ENCODE results near the gene TMEM184A.

The TMEM184A gene

DNA sequence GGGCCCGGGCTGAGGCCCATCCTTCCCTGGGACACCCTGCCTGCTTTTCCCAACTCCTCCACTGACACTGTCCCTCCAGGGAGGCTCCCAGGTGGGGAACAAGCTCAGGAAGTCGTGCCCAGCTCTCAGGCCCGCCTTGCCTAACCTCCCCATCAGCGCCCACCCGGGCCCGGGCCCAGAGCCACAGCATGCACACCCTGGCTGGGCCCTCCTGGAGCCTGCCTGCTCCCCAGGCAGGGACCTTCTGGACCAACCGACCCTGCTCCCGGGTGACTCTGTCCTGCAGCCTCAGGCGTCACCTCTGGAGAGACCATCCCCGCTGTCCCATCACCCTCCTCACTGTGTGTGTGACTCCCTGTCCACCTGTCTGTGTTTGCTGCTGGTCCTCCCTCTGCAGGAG lies 1.8 kb upstream of the TMEM184A start:
- H2AK5ac ChIP-seq (ENCODE audit: low read length): peak overlapping the region; percentile 75
- H3K79me2 ChIP-seq (ENCODE audit: control insufficient read depth, insufficient read depth, low read length, poor library complexity): peaks cover 18% of the 10 kb centered on the region
- H3K27me3 ChIP-seq (ENCODE audit: insufficient read depth, low read length): no peaks in the 10 kb centered on the region
- H3K9me3 ChIP-seq (ENCODE audit: insufficient read depth, low read depth, low read length): no peaks in the 10 kb centered on the region
- peak overlapping the region; percentile 8 for H4K8ac ChIP-seq (ENCODE audit: low read depth, low read length)
- H2AFZ ChIP-seq (ENCODE audit: insufficient read depth, low read length, poor library complexity): no peak overlapping the region
- H3K4me1 ChIP-seq (ENCODE audit: control insufficient read depth in 1 of 2, insufficient read depth in 2 of 2, low read length in 2 of 2): peaks cover 43 to 48% of the 10 kb centered on the region in 2 experiments
- H2BK12ac ChIP-seq (ENCODE audit: low read length): peak overlapping the region; percentile 26
- no peak overlapping the region for H2BK5ac ChIP-seq (ENCODE audit: low read depth, low read length, poor library complexity)
- H3K9ac ChIP-seq (ENCODE audit: low read length): no peak overlapping the region
- no peak for DNase-seq
- H3K18ac ChIP-seq (ENCODE audit: low read length): no peak overlapping the region
- peak overlapping the region; percentile 17 for H4K91ac ChIP-seq (ENCODE audit: low read depth, low read length)
- no peak overlapping the region for H3K4me3 ChIP-seq (ENCODE audit: low read depth, low read length)
- no peak overlapping the region for H3K27ac ChIP-seq (ENCODE audit: low read depth, low read length)
- no peak overlapping the region for H3K4ac ChIP-seq (ENCODE audit: low read depth, low read length)
- no CpG with 5 or more reads among the region's 10 CpGs for WGBS (ENCODE audit: extremely low coverage, insufficient coverage, insufficient read length)
- peaks cover 49% of the 10 kb centered on the region for H3K79me1 ChIP-seq (ENCODE audit: low read length)
- H3K36me3 ChIP-seq (ENCODE audit: control insufficient read depth in 1 of 2, insufficient read depth in 2 of 2, low read length in 2 of 2): peaks cover 0 to 3% of the 10 kb centered on the region in 2 experiments
- no peak overlapping the region for H3K23ac ChIP-seq (ENCODE audit: low read length)
- no peak overlapping the region for H4K12ac ChIP-seq (ENCODE audit: low read depth, low read length)
- no peak overlapping the region for H3K14ac ChIP-seq (ENCODE audit: low read length)
- H3K4me2 ChIP-seq (ENCODE audit: low read length): no peak overlapping the region
- no peak overlapping the region for H2BK120ac ChIP-seq (ENCODE audit: insufficient read depth, low read length, poor library complexity)

DNA sequence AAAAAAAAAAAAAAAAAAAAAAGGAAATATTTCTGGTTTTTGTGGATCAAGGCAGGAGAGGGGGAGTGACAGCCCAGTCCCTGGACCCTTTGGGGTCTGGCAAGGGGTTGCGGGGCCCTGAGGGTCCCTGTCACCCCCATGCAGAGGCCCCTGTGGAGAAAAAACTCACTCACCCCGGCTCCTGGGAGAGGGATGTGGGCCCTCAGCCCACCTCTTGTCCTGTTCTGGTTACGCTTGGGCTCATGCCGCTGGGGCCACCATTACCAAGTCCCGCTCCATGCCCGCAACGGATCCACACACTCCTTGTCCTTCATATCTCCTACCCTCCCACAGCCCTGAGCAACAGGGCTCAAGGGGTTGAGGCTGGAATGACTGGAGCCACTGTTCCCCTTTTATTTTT lies 1.0 kb upstream of the TMEM184A start:
- Histone ChIP-seq H3K18ac (ENCODE audit: low read length) (no peak overlapping the region), H2BK120ac (ENCODE audit: insufficient read depth, low read length, poor library complexity) (no peak overlapping the region), H3K79me1 (ENCODE audit: low read length) (peaks cover 49% of the 10 kb centered on the region), H3K9me3 (ENCODE audit: insufficient read depth, low read depth, low read length) (no peaks in the 10 kb centered on the region), H3K79me2 (ENCODE audit: control insufficient read depth, insufficient read depth, low read length, poor library complexity) (peaks cover 18% of the 10 kb centered on the region), H3K14ac (ENCODE audit: low read length) (peak overlapping the region; percentile 23), H2BK12ac (ENCODE audit: low read length) (peak overlapping the region; percentile 88), H3K36me3 (ENCODE audit: control insufficient read depth in 1 of 2, insufficient read depth in 2 of 2, low read length in 2 of 2) (peaks cover 0 to 3% of the 10 kb centered on the region in 2 experiments), H3K27me3 (ENCODE audit: insufficient read depth, low read length) (no peaks in the 10 kb centered on the region), H3K4me2 (ENCODE audit: low read length) (no peak overlapping the region), H3K4me3 (ENCODE audit: low read depth, low read length) (no peak overlapping the region), H3K4ac (ENCODE audit: low read depth, low read length) (no peak overlapping the region), H2BK5ac (ENCODE audit: low read depth, low read length, poor library complexity) (no peak overlapping the region), H3K9ac (ENCODE audit: low read length) (no peak overlapping the region), H2AK5ac (ENCODE audit: low read length) (peak overlapping the region; percentile 80), H3K23ac (ENCODE audit: low read length) (no peak overlapping the region), H4K12ac (ENCODE audit: low read depth, low read length) (no peak overlapping the region), H4K8ac (ENCODE audit: low read depth, low read length) (no peak overlapping the region), H2AFZ (ENCODE audit: insufficient read depth, low read length, poor library complexity) (no peak overlapping the region), H4K91ac (ENCODE audit: low read depth, low read length) (peak overlapping the region; percentile 60), H3K4me1 (ENCODE audit: control insufficient read depth in 1 of 2, insufficient read depth in 2 of 2, low read length in 2 of 2) (peaks cover 45 to 48% of the 10 kb centered on the region in 2 experiments), H3K27ac (ENCODE audit: low read depth, low read length) (no peak overlapping the region)
- whole genome bisulfite sequencing (ENCODE audit: extremely low coverage, insufficient coverage, insufficient read length): no CpG with 5 or more reads among the region's 7 CpGs
- DNase-seq: no peak

DNA sequence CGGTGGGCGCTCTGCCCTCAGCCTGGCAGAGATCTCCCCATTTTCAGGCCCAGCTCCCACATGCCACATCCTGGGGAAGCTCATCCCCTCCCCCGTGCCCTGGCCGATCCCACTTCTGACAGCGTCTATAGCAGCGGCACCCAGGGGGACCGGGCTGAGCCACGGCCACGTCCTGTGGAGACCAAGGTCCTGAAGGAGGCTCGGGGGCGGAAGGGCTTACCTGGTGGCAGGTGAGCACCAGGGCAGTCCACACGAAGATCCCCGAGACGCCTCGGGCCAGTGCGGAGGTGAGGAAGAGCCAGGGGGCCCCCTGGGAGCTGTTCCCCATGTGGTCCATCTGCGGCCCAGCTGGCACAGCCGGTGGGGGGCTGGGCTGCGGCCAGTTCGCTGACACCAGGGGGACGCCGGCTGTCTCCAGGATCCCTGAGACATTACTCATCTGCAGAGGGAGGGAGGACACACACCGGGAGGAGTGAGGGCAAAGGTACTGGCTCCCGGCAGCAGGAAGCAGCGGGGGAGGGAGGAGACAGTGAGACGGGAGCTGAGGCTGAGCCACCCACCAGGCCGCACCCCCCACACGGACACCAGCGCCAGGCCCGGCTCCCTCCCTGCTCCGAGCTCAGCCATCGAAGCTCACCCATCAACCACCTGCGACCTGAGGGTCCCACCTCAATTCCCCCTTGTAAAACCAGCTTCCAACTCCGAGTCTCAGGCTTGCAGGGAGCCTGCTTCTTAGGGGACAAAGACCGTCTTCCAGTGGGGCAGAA lies 776 bp downstream of the TMEM184A start:
- Histone ChIP-seq H2AFZ (ENCODE audit: insufficient read depth, low read length, poor library complexity) (peak overlapping the region; percentile 82), H3K14ac (ENCODE audit: low read length) (peak overlapping the region; percentile 98), H3K27ac (ENCODE audit: low read depth, low read length) (peak overlapping the region; percentile 86), H3K79me2 (ENCODE audit: control insufficient read depth, insufficient read depth, low read length, poor library complexity) (peaks cover 18% of the 10 kb centered on the region), H2BK120ac (ENCODE audit: insufficient read depth, low read length, poor library complexity) (peak overlapping the region; percentile 99), H4K8ac (ENCODE audit: low read depth, low read length) (peak overlapping the region; percentile 93), H3K4me1 (ENCODE audit: control insufficient read depth in 1 of 2, insufficient read depth in 2 of 2, low read length in 2 of 2) (peaks cover 41 to 44% of the 10 kb centered on the region in 2 experiments), H3K18ac (ENCODE audit: low read length) (peak overlapping the region; percentile 98), H4K12ac (ENCODE audit: low read depth, low read length) (peak overlapping the region; percentile 87), H2AK5ac (ENCODE audit: low read length) (peak overlapping the region; percentile 100), H3K9me3 (ENCODE audit: insufficient read depth, low read depth, low read length) (no peaks in the 10 kb centered on the region), H3K79me1 (ENCODE audit: low read length) (peaks cover 44% of the 10 kb centered on the region), H3K27me3 (ENCODE audit: insufficient read depth, low read length) (no peaks in the 10 kb centered on the region), H3K9ac (ENCODE audit: low read length) (no peak overlapping the region), H3K4me3 (ENCODE audit: low read depth, low read length) (no peak overlapping the region), H2BK12ac (ENCODE audit: low read length) (peak overlapping the region; percentile 100), H4K91ac (ENCODE audit: low read depth, low read length) (peak overlapping the region; percentile 99), H2BK5ac (ENCODE audit: low read depth, low read length, poor library complexity) (peak overlapping the region; percentile 95), H3K36me3 (ENCODE audit: control insufficient read depth in 1 of 2, insufficient read depth in 2 of 2, low read length in 2 of 2) (peaks cover 0 to 8% of the 10 kb centered on the region in 2 experiments), H3K4me2 (ENCODE audit: low read length) (peak overlapping the region; percentile 36), H3K4ac (ENCODE audit: low read depth, low read length) (peak overlapping the region; percentile 97), H3K23ac (ENCODE audit: low read length) (no peak overlapping the region)
- WGBS (ENCODE audit: extremely low coverage, insufficient coverage, insufficient read length): no CpG with 5 or more reads among the region's 35 CpGs
- peak; percentile 84 to 88 for DNase-seq

DNA sequence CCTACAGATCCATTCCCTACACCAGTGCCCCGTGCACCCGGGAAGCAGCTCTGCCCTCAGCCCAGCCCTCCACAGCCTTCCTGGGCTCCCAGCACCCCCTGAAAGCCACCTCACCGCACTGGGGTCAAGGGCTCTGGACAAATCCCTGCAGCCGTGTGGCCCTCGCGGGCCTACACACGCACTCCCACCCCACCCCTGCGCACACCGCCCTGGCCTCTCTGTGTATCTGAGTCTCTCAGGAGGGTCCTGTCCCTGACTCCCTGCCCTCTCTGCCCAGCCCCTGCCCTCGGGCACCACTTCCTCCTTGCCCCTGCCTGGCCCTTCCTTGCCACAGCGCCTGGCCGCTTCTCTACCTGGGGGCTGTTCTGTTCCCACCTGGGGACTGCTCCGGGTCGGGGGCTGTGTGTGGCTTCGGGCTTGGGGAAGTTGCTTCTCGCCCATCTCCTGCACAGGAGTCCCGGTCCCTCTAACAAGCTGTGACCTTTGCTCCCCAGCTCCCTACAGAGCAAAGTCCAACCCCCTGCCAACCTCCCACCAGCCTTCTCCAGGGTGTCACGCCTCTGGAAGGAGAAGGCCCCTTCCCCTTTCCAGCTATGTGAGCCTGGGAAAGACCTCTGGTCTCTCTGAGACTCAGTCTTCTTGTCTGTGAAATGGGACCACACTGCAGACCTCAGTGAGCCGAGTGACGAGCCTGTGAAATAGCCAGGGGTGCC lies 1.5 kb downstream of the TMEM184A start:
- Histone ChIP-seq H3K9me3 (ENCODE audit: insufficient read depth, low read depth, low read length) (no peaks in the 10 kb centered on the region), H2AK5ac (ENCODE audit: low read length) (peak overlapping the region; percentile 100), H2BK12ac (ENCODE audit: low read length) (peak overlapping the region; percentile 100), H3K4me2 (ENCODE audit: low read length) (peak overlapping the region; percentile 36), H3K9ac (ENCODE audit: low read length) (no peak overlapping the region), H3K36me3 (ENCODE audit: control insufficient read depth in 1 of 2, insufficient read depth in 2 of 2, low read length in 2 of 2) (peaks cover 0 to 13% of the 10 kb centered on the region in 2 experiments), H3K4ac (ENCODE audit: low read depth, low read length) (peak overlapping the region; percentile 97), H3K79me2 (ENCODE audit: control insufficient read depth, insufficient read depth, low read length, poor library complexity) (peaks cover 15% of the 10 kb centered on the region), H3K79me1 (ENCODE audit: low read length) (peaks cover 37% of the 10 kb centered on the region), H2BK5ac (ENCODE audit: low read depth, low read length, poor library complexity) (peak overlapping the region; percentile 95), H3K4me1 (ENCODE audit: control insufficient read depth in 1 of 2, insufficient read depth in 2 of 2, low read length in 2 of 2) (peaks cover 34 to 37% of the 10 kb centered on the region in 2 experiments), H3K18ac (ENCODE audit: low read length) (peak overlapping the region; percentile 98), H3K27ac (ENCODE audit: low read depth, low read length) (peak overlapping the region; percentile 76), H4K12ac (ENCODE audit: low read depth, low read length) (peak overlapping the region; percentile 76), H3K23ac (ENCODE audit: low read length) (no peak overlapping the region), H4K91ac (ENCODE audit: low read depth, low read length) (peak overlapping the region; percentile 99), H3K4me3 (ENCODE audit: low read depth, low read length) (no peak overlapping the region), H2AFZ (ENCODE audit: insufficient read depth, low read length, poor library complexity) (peak overlapping the region; percentile 42), H3K14ac (ENCODE audit: low read length) (peak overlapping the region; percentile 98), H4K8ac (ENCODE audit: low read depth, low read length) (peak overlapping the region; percentile 93), H3K27me3 (ENCODE audit: insufficient read depth, low read length) (no peaks in the 10 kb centered on the region), H2BK120ac (ENCODE audit: insufficient read depth, low read length, poor library complexity) (peak overlapping the region; percentile 99)
- DNase-seq: no peak
- no CpG with 5 or more reads among the region's 20 CpGs for WGBS (ENCODE audit: extremely low coverage, insufficient coverage, insufficient read length)
